Spleen (tissue), 11 donors: ENCODE measurements around the gene HADHA. TPM values are rescaled to one million over a fixed set of nuclear protein-coding genes. Genes with fewer than 3 reads are reported as not detected.

Experiments
- DNase-seq: peaks from one replicate; pipeline ENCODE4 v3.0.0-alpha.2; 2020
- H3K27ac ChIP-seq, 8 donors: fragments of 200-600 bp; sonication (generic) in 7 of 8; 1 replicate in 4 of 8; 2 replicates in 4 of 8; pipeline versions ENCODE4 v1.5.0 to v1.8.0; 2016 to 2021; ENCODE audit warnings: inconsistent platforms in 4 of 8, mild to moderate bottlenecking in 4 of 8, moderate library complexity in 1 of 8
- H3K27me3 ChIP-seq, 7 donors: fragments of 200-600 bp; sonication (generic) in 6 of 7; replicated peaks in 1 of 7; 1 replicate in 4 of 7; 2 replicates in 3 of 7; pipeline versions ENCODE4 v1.5.0 to v1.8.0; 2016 to 2021; ENCODE audit warnings: inconsistent platforms in 3 of 7, mild to moderate bottlenecking in 1 of 7
- H3K36me3 ChIP-seq, 6 donors: fragments of 200-600 bp; sonication (generic) in 5 of 6; 1 replicate in 4 of 6; 2 replicates in 2 of 6; pipeline versions ENCODE4 v1.5.0 to v1.8.0; 2016 to 2021; ENCODE audit warnings: inconsistent platforms in 2 of 6
- H3K4me1 ChIP-seq, 6 donors: fragments of 200-600 bp; sonication (generic) in 5 of 6; 1 replicate in 3 of 6; 2 replicates in 3 of 6; pipeline versions ENCODE4 v1.5.0 to v1.8.0; 2016 to 2021; ENCODE audit warnings: inconsistent platforms in 3 of 6
- H3K4me3 ChIP-seq, 8 donors: fragments of 200-600 bp; sonication (generic) in 7 of 8; 1 replicate in 4 of 8; 2 replicates in 4 of 8; pipeline versions ENCODE4 v1.5.0 to v1.8.0; 2016 to 2021; ENCODE audit warnings: inconsistent platforms in 4 of 8, mild to moderate bottlenecking in 4 of 8, moderate library complexity in 2 of 8
- H3K9me3 ChIP-seq, 8 donors: fragments of 200-600 bp; sonication (generic) in 7 of 8; 1 replicate in 4 of 8; 2 replicates in 4 of 8; pipeline versions ENCODE4 v1.5.0 to v1.8.0; 2016 to 2021; ENCODE audit warnings: inconsistent platforms in 4 of 8
- POLR2A ChIP-seq, 3 donors: fragments of 450-650 bp; IDR thresholded peaks; one replicate each; pipeline ENCODE4 v1.5.1; 2017; ENCODE audit warnings: antibody characterized with exemption in 3 of 3, mild to moderate bottlenecking in 1 of 3
- POLR2AphosphoS5 ChIP-seq, 3 donors: sonication (generic); formaldehyde crosslinking; IDR thresholded peaks; one replicate each; pipeline ENCODE4 v1.5.1; 2017; ENCODE audit warnings: antibody characterized with exemption in 3 of 3
- WGBS, 5 donors: extraction: QIAGEN DNeasy Blood & Tissue Kit in 3 of 5; methylation state at CpG; one replicate each; pipeline versions ENCODE4 v1.1.5 to v1.1.7; 2013 to 2018; 5-methylcytosine and 5-hydroxymethylcytosine counted together
- intact Hi-C: fragments of 100-400 bp; cut with DNase I; formaldehyde crosslinking; loops from one replicate; pipeline ENCODE4 v1.15.0; 2023; ENCODE audit warnings: low total_unique reads
- polyA plus RNA-seq, 3 donors: library from polyadenylated mRNA; stranded (reverse); fragments of 200-250 nt; gene quantifications; one replicate each; pipeline ENCODE4 v1.2.1, GENCODE V29; 2013
- total RNA-seq, 7 donors: library from RNA; depleted of rRNA in 3 of 7; stranded (reverse); fragments of >200 nt in 3 of 7; fragmentation: NEBNext Ultra II Directional in 4 of 7; extraction: Animal tissue kit (Norgen Biotek cat#: 25700) in 4 of 7; gene quantifications; one replicate each; pipeline versions ENCODE4 v1.1.0 to v1.2.1, GENCODE V29; 2016 to 2021
- TF ChIP-seq, protein P1 (sequence below), 11 experiments: fragments of 200-600 bp in 7 of 11; fragments of 450-650 bp in 4 of 11; sonication (generic) in 4 of 11; IDR thresholded peaks in 8 of 11; conservative IDR thresholded peaks in 3 of 11; 1 replicate in 7 of 11; 2 replicates in 4 of 11; pipeline versions ENCODE4 v1.4.0 to v1.8.0; 2016 to 2021; ENCODE audit warnings: antibody characterized with exemption in 11 of 11, inconsistent platforms in 4 of 11, mild to moderate bottlenecking in 1 of 11
- donor health status: healthy with polysubstance abuse.
- donor health status: DM: no; HTN: no; CAD: no; lungs with moderate emphysema.
- donor health status: DM: no; HTN: no; CAD: no.
- donor health status: Bipolar disorder and iron deficiency.
- donor health status: healthy.
- donor health status: DM: no; HTN: no; CAD: no.
- donor health status: DM: yes; HTN: yes; CAD: no.

The HADHA gene
- total and polyA plus RNA-seq, 10 donors: 49.6 to 134 (median 114) TPM

DNA sequence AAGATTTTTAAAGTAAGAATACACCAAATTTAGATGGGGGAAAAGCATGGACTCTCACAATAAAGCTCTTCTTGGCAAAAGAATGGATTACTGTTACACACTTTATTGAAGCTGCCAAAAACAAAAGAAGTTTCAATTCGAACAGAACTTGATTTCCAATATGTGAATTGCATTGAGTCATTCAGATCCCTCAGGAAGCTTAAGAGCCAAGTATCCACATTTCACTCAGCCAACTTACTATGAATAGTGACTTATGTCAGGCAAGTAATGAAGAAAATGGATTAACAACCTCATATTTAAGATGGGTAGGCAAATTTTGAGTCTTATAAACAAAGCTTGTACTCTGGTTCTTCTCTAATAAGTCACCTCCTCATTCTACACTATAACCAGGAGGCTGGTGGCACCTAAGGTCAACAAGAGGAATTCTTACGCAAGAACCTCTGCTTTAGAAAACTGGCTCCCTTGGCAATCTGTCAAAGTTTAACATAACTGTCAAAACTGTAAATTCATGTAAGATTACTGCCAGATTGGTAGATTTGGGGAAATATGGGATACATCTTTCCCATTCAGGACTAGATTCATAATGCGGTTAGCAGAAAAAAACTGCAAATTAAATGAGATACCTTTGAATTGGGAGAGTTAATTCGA is 6.0 kb downstream of the HADHA start:
- no peak for DNase-seq
- Histone ChIP-seq H3K36me3 (peaks cover 6 to 67% (median 45%) of the 10 kb centered on the region in 6 donors), H3K27me3 (no peaks in the 10 kb centered on the region), H3K4me3 (no peak overlapping the region), H3K27ac (no peak overlapping the region), H3K9me3 (no peaks in the 10 kb centered on the region), H3K4me1 (peaks cover 0 to 53% (median 41%) of the 10 kb centered on the region in 6 donors)
- TF ChIP-seq POLR2A (IDR thresholded peaks at IDR 0.05): no peak
- no peak for TF ChIP-seq POLR2AphosphoS5 (IDR thresholded peaks at IDR 0.05)
- TF ChIP-seq, protein P1, sequence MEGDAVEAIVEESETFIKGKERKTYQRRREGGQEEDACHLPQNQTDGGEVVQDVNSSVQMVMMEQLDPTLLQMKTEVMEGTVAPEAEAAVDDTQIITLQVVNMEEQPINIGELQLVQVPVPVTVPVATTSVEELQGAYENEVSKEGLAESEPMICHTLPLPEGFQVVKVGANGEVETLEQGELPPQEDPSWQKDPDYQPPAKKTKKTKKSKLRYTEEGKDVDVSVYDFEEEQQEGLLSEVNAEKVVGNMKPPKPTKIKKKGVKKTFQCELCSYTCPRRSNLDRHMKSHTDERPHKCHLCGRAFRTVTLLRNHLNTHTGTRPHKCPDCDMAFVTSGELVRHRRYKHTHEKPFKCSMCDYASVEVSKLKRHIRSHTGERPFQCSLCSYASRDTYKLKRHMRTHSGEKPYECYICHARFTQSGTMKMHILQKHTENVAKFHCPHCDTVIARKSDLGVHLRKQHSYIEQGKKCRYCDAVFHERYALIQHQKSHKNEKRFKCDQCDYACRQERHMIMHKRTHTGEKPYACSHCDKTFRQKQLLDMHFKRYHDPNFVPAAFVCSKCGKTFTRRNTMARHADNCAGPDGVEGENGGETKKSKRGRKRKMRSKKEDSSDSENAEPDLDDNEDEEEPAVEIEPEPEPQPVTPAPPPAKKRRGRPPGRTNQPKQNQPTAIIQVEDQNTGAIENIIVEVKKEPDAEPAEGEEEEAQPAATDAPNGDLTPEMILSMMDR (IDR thresholded peaks at IDR 0.05 in 8 of 11, conservative IDR thresholded peaks at IDR 0.05 in 3 of 11): no peak
- WGBS, 5 donors: 66 to 91% (median 80%) methylated on average over 4 of the region's 4 CpGs
- intact Hi-C loops: no loop called here

DNA sequence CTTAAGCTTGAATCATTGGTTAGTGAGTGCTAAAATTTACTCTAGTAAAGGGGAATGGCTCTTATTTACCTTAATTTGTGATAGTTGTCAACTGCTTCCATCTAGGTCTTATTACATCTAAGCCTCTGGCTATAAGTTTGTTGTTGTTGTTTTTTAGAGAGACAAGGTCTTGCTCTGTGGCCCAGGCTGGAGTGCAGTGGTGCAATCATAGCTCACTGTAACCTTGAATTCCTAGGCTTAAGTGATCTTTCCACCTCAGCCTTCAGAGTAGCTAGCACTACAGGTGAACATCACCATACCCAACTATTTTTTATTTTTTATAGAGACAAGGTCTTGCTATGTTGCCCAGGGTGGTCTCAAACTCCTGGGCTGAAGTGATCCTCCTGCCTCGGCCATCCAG is 6.6 kb downstream of the HADHA start:
- intact Hi-C loops: no loop called here

DNA sequence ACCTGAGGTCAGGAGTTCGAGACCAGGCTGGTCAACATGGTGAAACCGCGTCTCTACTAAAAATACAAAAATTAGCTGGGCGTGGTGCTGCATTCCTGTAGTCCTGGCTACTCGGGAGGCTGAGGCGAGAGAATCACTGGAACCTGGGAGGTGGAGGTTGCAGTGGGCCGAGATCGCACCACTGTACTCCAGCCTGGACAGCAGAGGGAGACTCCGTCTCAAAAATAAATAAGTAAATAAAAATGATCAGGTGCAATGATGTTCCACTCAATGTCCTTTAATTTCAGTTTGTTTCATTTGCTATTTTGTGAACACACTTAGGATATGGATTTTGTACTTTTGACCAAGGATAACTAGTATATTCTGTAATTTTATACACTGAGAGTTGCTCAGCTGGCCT is 9.3 kb downstream of the HADHA start:
- no peak for DNase-seq
- intact Hi-C loops: no loop called here
- Histone ChIP-seq H3K4me3 (no peak overlapping the region), H3K27ac (no peak overlapping the region), H3K9me3 (no peaks in the 10 kb centered on the region), H3K36me3 (peaks cover 6 to 100% (median 78%) of the 10 kb centered on the region in 6 donors), H3K27me3 (no peaks in the 10 kb centered on the region), H3K4me1 (peaks cover 0 to 20% (median 9%) of the 10 kb centered on the region in 6 donors)
- WGBS, 5 donors: 89 to 96% (median 94%) methylated on average over 9 of the region's 9 CpGs
- TF ChIP-seq POLR2A (IDR thresholded peaks at IDR 0.05): no peak
- no peak for TF ChIP-seq POLR2AphosphoS5 (IDR thresholded peaks at IDR 0.05)
- TF ChIP-seq, protein P1 (IDR thresholded peaks at IDR 0.05 in 8 of 11, conservative IDR thresholded peaks at IDR 0.05 in 3 of 11): peak in 7 of 11 experiments; percentile 13 to 36 (median 27)

More for the DNA sequence above, 6.6 kb downstream of the HADHA start:
- Histone ChIP-seq H3K9me3 (no peaks in the 10 kb centered on the region), H3K27ac (no peak overlapping the region), H3K4me1 (peaks cover 0 to 48% (median 35%) of the 10 kb centered on the region in 6 donors), H3K36me3 (peaks cover 6 to 73% (median 51%) of the 10 kb centered on the region in 6 donors), H3K4me3 (no peak overlapping the region), H3K27me3 (no peaks in the 10 kb centered on the region)
- WGBS, 5 donors: 91 to 100% (median 94%) methylated on average over 1 of the region's 1 CpG
- TF ChIP-seq, protein P1 (IDR thresholded peaks at IDR 0.05 in 8 of 11, conservative IDR thresholded peaks at IDR 0.05 in 3 of 11): no peak
- no peak for TF ChIP-seq POLR2AphosphoS5 (IDR thresholded peaks at IDR 0.05)
- TF ChIP-seq POLR2A (IDR thresholded peaks at IDR 0.05): no peak
- no peak for DNase-seq

- intact Hi-C loops: no loop called here
- TF ChIP-seq POLR2A (IDR thresholded peaks at IDR 0.05) (no peak), POLR2AphosphoS5 (IDR thresholded peaks at IDR 0.05) (no peak)
- TF ChIP-seq, protein P1 (IDR thresholded peaks at IDR 0.05 in 8 of 11, conservative IDR thresholded peaks at IDR 0.05 in 3 of 11): no peak
- H3K9me3 ChIP-seq: peaks cover 0 to 11% (median 0%) of the 10 kb centered on the region in 8 donors
- H3K36me3 ChIP-seq: peaks cover 10 to 100% (median 100%) of the 10 kb centered on the region in 6 donors
- no peaks in the 10 kb centered on the region for H3K27me3 ChIP-seq
- no peak overlapping the region for H3K4me3 ChIP-seq
- DNase-seq: no peak
- WGBS, 5 donors: 93 to 100% (median 98%) methylated on average over 2 of the region's 2 CpGs
- no peak overlapping the region for H3K27ac ChIP-seq
- H3K4me1 ChIP-seq: no peaks in the 10 kb centered on the region
Observed at GRCh38 chr2:26230806-26231205, 13.6 kb downstream of the HADHA start.
